DOHH2 (cell line): ENCODE results near the gene HIPK2.

Experiments used
- H3F3A ChIP-seq: fragments of 200-600 bp; sonication (generic), shearing (Covaris generic); 2 replicates; pipeline ENCODE4 v1.6.0; 2016; ENCODE audit warnings: antibody characterized with exemption, mild to moderate bottlenecking; ENCODE audit not compliant: control insufficient read depth, insufficient read depth
- H3K27ac ChIP-seq: fragments of 200-600 bp; sonication (generic); 2 replicates; pipeline ENCODE4 v1.5.1; 2014; ENCODE audit warnings: low read depth, mild to moderate bottlenecking, low read length, moderate library complexity
- H3K27me3 ChIP-seq: fragments of 200-600 bp; sonication (generic); 2 replicates; pipeline ENCODE4 v1.6.1; 2014; ENCODE audit warnings: mild to moderate bottlenecking, low read length, mixed read lengths; ENCODE audit not compliant: control insufficient read depth
- H3K36me3 ChIP-seq: fragments of 200-600 bp; sonication (generic); 2 replicates; pipeline ENCODE4 v1.6.1; 2014; ENCODE audit warnings: mild to moderate bottlenecking, low read length, moderate library complexity, mixed read lengths; ENCODE audit not compliant: control insufficient read depth
- H3K4me1 ChIP-seq: fragments of 200-600 bp; sonication (generic); 2 replicates; pipeline ENCODE4 v1.6.1; 2014; ENCODE audit warnings: mild to moderate bottlenecking, low read length, mixed read lengths; ENCODE audit not compliant: control insufficient read depth
- H3K4me2 ChIP-seq: fragments of 200-600 bp; sonication (generic); 2 replicates; pipeline ENCODE4 v1.6.0; 2014; ENCODE audit warnings: mild to moderate bottlenecking, low read length, moderate library complexity
- H3K4me3 ChIP-seq: fragments of 200-600 bp; sonication (generic); 2 replicates; pipeline ENCODE4 v1.5.1; 2014; ENCODE audit warnings: mild to moderate bottlenecking, low read length, mixed read lengths
- H3K79me2 ChIP-seq: fragments of 200-600 bp; sonication (generic); 2 replicates; pipeline ENCODE4 v1.6.1; 2014; ENCODE audit warnings: mild to moderate bottlenecking, low read length, mixed read lengths; ENCODE audit not compliant: control insufficient read depth
- H3K9me2 ChIP-seq: fragments of 200-600 bp; sonication (generic); replicated peaks from 2 replicates; pipeline ENCODE4 v1.6.1; 2014; ENCODE audit warnings: mild to moderate bottlenecking, low read length, mixed read lengths; ENCODE audit not compliant: control insufficient read depth
- H3K9me3 ChIP-seq: fragments of 200-600 bp; sonication (generic); 2 replicates; pipeline ENCODE4 v1.6.1; 2014; ENCODE audit warnings: antibody characterized with exemption, low read length, mixed read lengths; ENCODE audit not compliant: control insufficient read depth, insufficient read depth
- H4K20me1 ChIP-seq: fragments of 200-600 bp; sonication (generic); 2 replicates; pipeline ENCODE4 v1.6.0; 2014; ENCODE audit warnings: low read depth, mild to moderate bottlenecking, antibody characterized with exemption, low read length, moderate library complexity; ENCODE audit not compliant: control insufficient read depth, insufficient read depth
- EZH2phosphoT487 ChIP-seq: fragments of 200-600 bp; sonication (generic); IDR thresholded peaks from 2 replicates; pipeline ENCODE4 v1.6.1; 2017; ENCODE audit warnings: borderline replicate concordance, mild to moderate bottlenecking, antibody characterized with exemption, low read length, moderate library complexity, mixed read lengths
- TF ChIP-seq, protein P1 (sequence below): fragments of 200-600 bp; sonication (generic); IDR thresholded peaks from one replicate; pipeline ENCODE4 v1.5.1; 2014; ENCODE audit warnings: antibody characterized with exemption, mild to moderate bottlenecking, low read depth, low read length; ENCODE audit not compliant: poor library complexity, severe bottlenecking

The HIPK2 gene

DNA sequence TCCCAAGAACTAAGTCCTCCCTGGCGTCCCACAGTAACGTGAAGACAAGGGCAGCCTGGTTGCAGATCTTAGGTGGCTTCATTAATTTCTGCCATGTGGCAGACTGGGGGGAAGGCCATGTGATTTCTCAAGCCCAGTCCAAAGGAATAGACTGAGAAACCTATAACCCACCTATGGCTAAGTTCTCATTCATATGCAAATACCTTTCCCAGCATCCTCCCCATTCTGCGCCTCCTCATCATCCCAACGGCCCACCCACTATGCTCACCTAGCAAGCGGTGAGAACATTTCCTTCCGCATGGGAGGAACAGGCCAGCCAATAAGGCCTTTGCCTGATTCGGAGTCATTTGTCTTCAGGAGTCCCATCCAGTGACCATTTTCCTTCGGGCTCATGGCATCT lies 262.5 kb downstream of the HIPK2 start:
- H3K4me2 ChIP-seq, result no peak overlapping the region
- no peak overlapping the region for H3K27ac ChIP-seq
- no peaks in the 10 kb centered on the region for H3K79me2 ChIP-seq
- TF ChIP-seq, protein P1, sequence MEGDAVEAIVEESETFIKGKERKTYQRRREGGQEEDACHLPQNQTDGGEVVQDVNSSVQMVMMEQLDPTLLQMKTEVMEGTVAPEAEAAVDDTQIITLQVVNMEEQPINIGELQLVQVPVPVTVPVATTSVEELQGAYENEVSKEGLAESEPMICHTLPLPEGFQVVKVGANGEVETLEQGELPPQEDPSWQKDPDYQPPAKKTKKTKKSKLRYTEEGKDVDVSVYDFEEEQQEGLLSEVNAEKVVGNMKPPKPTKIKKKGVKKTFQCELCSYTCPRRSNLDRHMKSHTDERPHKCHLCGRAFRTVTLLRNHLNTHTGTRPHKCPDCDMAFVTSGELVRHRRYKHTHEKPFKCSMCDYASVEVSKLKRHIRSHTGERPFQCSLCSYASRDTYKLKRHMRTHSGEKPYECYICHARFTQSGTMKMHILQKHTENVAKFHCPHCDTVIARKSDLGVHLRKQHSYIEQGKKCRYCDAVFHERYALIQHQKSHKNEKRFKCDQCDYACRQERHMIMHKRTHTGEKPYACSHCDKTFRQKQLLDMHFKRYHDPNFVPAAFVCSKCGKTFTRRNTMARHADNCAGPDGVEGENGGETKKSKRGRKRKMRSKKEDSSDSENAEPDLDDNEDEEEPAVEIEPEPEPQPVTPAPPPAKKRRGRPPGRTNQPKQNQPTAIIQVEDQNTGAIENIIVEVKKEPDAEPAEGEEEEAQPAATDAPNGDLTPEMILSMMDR, result no peak
- TF ChIP-seq EZH2phosphoT487, result no peak
- H3K27me3 ChIP-seq, result no peaks in the 10 kb centered on the region
- H3K36me3 ChIP-seq, result no peaks in the 10 kb centered on the region
- no peaks in the 10 kb centered on the region for H4K20me1 ChIP-seq
- H3K4me1 ChIP-seq, result no peaks in the 10 kb centered on the region
- H3K9me2 ChIP-seq, result no peaks in the 10 kb centered on the region
- H3F3A ChIP-seq, result no peaks in the 10 kb centered on the region
- H3K4me3 ChIP-seq, result no peak overlapping the region
- H3K9me3 ChIP-seq, result no peaks in the 10 kb centered on the region
